Neural cell (in vitro differentiated cells): Measurements from ENCODE around the gene SH3TC1. TPM values are rescaled to one million over a fixed set of nuclear protein-coding genes. Genes with fewer than 3 reads are reported as not detected.

Experiments
- H2AFZ ChIP-seq: fragments of 200-600, 300-800 bp; sonication (generic), shearing (Covaris generic); 2 replicates; pipeline ENCODE4 v1.6.0; 2014; ENCODE audit warnings: low read depth, mild to moderate bottlenecking, antibody characterized with exemption, low read length, moderate library complexity
- H3F3A ChIP-seq: fragments of 200-600 bp; shearing (Covaris generic); 2 replicates; pipeline ENCODE4 v1.6.1; 2016; ENCODE audit warnings: mild to moderate bottlenecking, moderate library complexity, mixed read lengths, antibody characterized with exemption, low read length; ENCODE audit not compliant: insufficient read depth, poor library complexity, severe bottlenecking
- H3K27ac ChIP-seq: fragments of 200-600, 300-800 bp; sonication (generic), shearing (Covaris generic); 2 replicates; pipeline ENCODE4 v1.5.1; 2014; ENCODE audit warnings: mild to moderate bottlenecking, low read length, moderate library complexity
- H3K27me3 ChIP-seq: fragments of 300-800, 200-600 bp; sonication (generic), shearing (Covaris generic); 2 replicates; pipeline ENCODE4 v1.6.0; 2014; ENCODE audit warnings: mild to moderate bottlenecking, low read depth, low read length, moderate library complexity; ENCODE audit not compliant: insufficient read depth
- H3K36me3 ChIP-seq: fragments of 300-800, 200-600 bp; sonication (generic), shearing (Covaris generic); 2 replicates; pipeline ENCODE4 v1.5.1; 2014; ENCODE audit warnings: mild to moderate bottlenecking, antibody characterized with exemption, low read length, moderate library complexity; ENCODE audit not compliant: insufficient read depth
- H3K4me2 ChIP-seq: fragments of 300-800, 200-600 bp; sonication (generic), shearing (Covaris generic); 2 replicates; pipeline ENCODE4 v1.6.0; 2014; ENCODE audit warnings: mild to moderate bottlenecking, low read length
- H3K4me3 ChIP-seq: fragments of 300-800, 200-600 bp; sonication (generic), shearing (Covaris generic); 2 replicates; pipeline ENCODE4 v1.5.1; 2014; ENCODE audit warnings: mild to moderate bottlenecking, low read length, moderate library complexity
- H3K79me2 ChIP-seq: fragments of 200-600 bp; shearing (Covaris generic); replicated peaks from 2 replicates; pipeline ENCODE4 v1.6.0; 2014; ENCODE audit warnings: mild to moderate bottlenecking, low read length, moderate library complexity; ENCODE audit not compliant: insufficient read depth
- H3K9ac ChIP-seq: fragments of 300-800, 200-600 bp; sonication (generic), shearing (Covaris generic); 2 replicates; pipeline ENCODE4 v1.6.1; 2016; ENCODE audit warnings: mild to moderate bottlenecking, low read length, mixed read lengths
- H3K9me2 ChIP-seq: fragments of 200-600 bp; shearing (Covaris generic); 2 replicates; pipeline ENCODE4 v1.6.1; 2016; ENCODE audit warnings: mild to moderate bottlenecking, low read length, mixed read lengths; ENCODE audit not compliant: insufficient read depth
- H3K9me3 ChIP-seq: fragments of 200-600, 300-800 bp; sonication (generic), shearing (Covaris generic); 2 replicates; pipeline ENCODE4 v1.6.1; 2016; ENCODE audit warnings: mild to moderate bottlenecking, mixed run types, low read length, moderate library complexity, mixed read lengths
- H4K20me1 ChIP-seq: fragments of 200-600 bp; shearing (Covaris generic); 2 replicates; pipeline ENCODE4 v1.6.1; 2016; ENCODE audit warnings: mild to moderate bottlenecking, mixed run types; ENCODE audit not compliant: insufficient read depth
- CTCF ChIP-seq: fragments of 450-650 bp; IDR thresholded peaks from 2 replicates; pipeline ENCODE4 v1.5.1; 2014; ENCODE audit warnings: antibody characterized with exemption, mild to moderate bottlenecking, moderate library complexity; ENCODE audit not compliant: poor library complexity, severe bottlenecking
- EP300 ChIP-seq: fragments of 450-650 bp; conservative IDR thresholded peaks from 2 replicates; pipeline ENCODE4 v1.6.1; 2014; ENCODE audit warnings: antibody characterized with exemption, mild to moderate bottlenecking, moderate library complexity; ENCODE audit not compliant: poor library complexity, severe bottlenecking
- EZH2 ChIP-seq: fragments of 200-600, 300-800 bp; shearing (Covaris generic), sonication (generic); IDR thresholded peaks from 2 replicates; pipeline ENCODE4 v1.6.1; 2014; ENCODE audit warnings: antibody characterized with exemption, low read length, borderline replicate concordance, mild to moderate bottlenecking; ENCODE audit not compliant: insufficient read depth, poor library complexity, severe bottlenecking
- MXI1 ChIP-seq: fragments of 450-650 bp; conservative IDR thresholded peaks from 2 replicates; pipeline ENCODE4 v1.6.1; 2014; ENCODE audit warnings: antibody characterized with exemption, mild to moderate bottlenecking; ENCODE audit not compliant: poor library complexity, severe bottlenecking
- POLR2AphosphoS5 ChIP-seq: IDR thresholded peaks from 2 replicates; pipeline ENCODE4 v1.6.1; 2012
- RAD21 ChIP-seq: fragments of 450-650 bp; conservative IDR thresholded peaks from 2 replicates; pipeline ENCODE4 v1.6.1; 2014; ENCODE audit warnings: antibody characterized with exemption, mild to moderate bottlenecking, moderate library complexity
- REST ChIP-seq: IDR thresholded peaks from 2 replicates; pipeline ENCODE4 v1.6.1; 2012; ENCODE audit warnings: borderline replicate concordance
- SMC3 ChIP-seq: fragments of 450-650 bp; conservative IDR thresholded peaks from 2 replicates; pipeline ENCODE4 v1.6.1; 2014; ENCODE audit warnings: antibody characterized with exemption, mild to moderate bottlenecking, moderate library complexity; ENCODE audit not compliant: poor library complexity
- TAF1 ChIP-seq: IDR thresholded peaks from 2 replicates; pipeline ENCODE4 v1.6.1; 2012; ENCODE audit warnings: low read depth
- polyA plus RNA-seq: library from polyadenylated mRNA; depleted of rRNA; stranded (reverse); fragments of >200 nt; gene quantifications from 2 replicates; pipeline ENCODE4 v1.2.3, GENCODE V29; 2014

SH3TC1 gene
- polyA plus RNA-seq, 1 donor from 2014 or later = not detected

- no peak overlapping the region for H3K9ac ChIP-seq
- no peaks in the 10 kb centered on the region for H3F3A ChIP-seq
- no peaks in the 10 kb centered on the region for H3K79me2 ChIP-seq
- no peaks in the 10 kb centered on the region for H3K9me2 ChIP-seq
- no peaks in the 10 kb centered on the region for H4K20me1 ChIP-seq
- no peak overlapping the region for H2AFZ ChIP-seq
- no peaks in the 10 kb centered on the region for H3K36me3 ChIP-seq
- no peak overlapping the region for H3K4me3 ChIP-seq
- no peak overlapping the region for H3K4me2 ChIP-seq
- H3K27me3 ChIP-seq = no peaks in the 10 kb centered on the region
- no peak for TF ChIP-seq EP300
- no peak for TF ChIP-seq EZH2
- TF ChIP-seq RAD21 = no peak
- no peak overlapping the region for H3K27ac ChIP-seq
- no peaks in the 10 kb centered on the region for H3K9me3 ChIP-seq
Observed at GRCh38 chr4:8189551-8190466, 9.3 kb upstream of the SH3TC1 start.

GRCh38 chr4:8191136-8191747 is 7.8 kb upstream of the SH3TC1 start:
- no peaks in the 10 kb centered on the region for H3K27me3 ChIP-seq
- TF ChIP-seq RAD21 (no peak), TAF1 (no peak), MXI1 (no peak), CTCF (no peak), EZH2 (no peak), POLR2AphosphoS5 (no peak), EP300 (no peak), REST (no peak), SMC3 (no peak)
- no peak overlapping the region for H3K4me2 ChIP-seq
- no peak overlapping the region for H2AFZ ChIP-seq
- H3K79me2 ChIP-seq = no peaks in the 10 kb centered on the region
- no peaks in the 10 kb centered on the region for H3K9me2 ChIP-seq
- H3K36me3 ChIP-seq = no peaks in the 10 kb centered on the region
- no peak overlapping the region for H3K4me3 ChIP-seq
- H4K20me1 ChIP-seq = no peaks in the 10 kb centered on the region
- H3K27ac ChIP-seq = no peak overlapping the region
- no peaks in the 10 kb centered on the region for H3F3A ChIP-seq
- H3K9me3 ChIP-seq = no peaks in the 10 kb centered on the region
- no peak overlapping the region for H3K9ac ChIP-seq
